RWPE1 (cell line): ENCODE data around the gene PXDC1.
A peak's percentile ranks its signal among the peaks of the same experiment; 100 is the strongest.

ENCODE experiments used
- CTCF ChIA-PET: fragments of 350-600 bp; sonication (Branson Sonifier 250); formaldehyde crosslinking; extraction: SDS; loops from one replicate; lab custom pipeline; 2021; lab: Yijun Ruan, JAX
- POLR2A ChIA-PET: fragments of 400-600 bp; formaldehyde crosslinking; extraction: SDS; loops from one replicate; lab custom pipeline; 2020; ENCODE audit warnings: antibody characterized with exemption; ENCODE audit not compliant: low non-redundant PET; lab: Yijun Ruan, JAX
- DNase-seq: peaks from one replicate; pipeline ENCODE4 v3.0.0; 2012; ENCODE audit warnings: low spot score
- H3K27ac ChIP-seq: fragments of 450-650 bp; 2 replicates; pipeline ENCODE4 v1.5.1; 2017
- TF ChIP-seq, protein P1 (sequence below): fragments of 450-650 bp; conservative IDR thresholded peaks from 2 replicates; pipeline ENCODE4 v1.5.1; 2017; ENCODE audit warnings: low read depth, mild to moderate bottlenecking

The PXDC1 gene

DNA sequence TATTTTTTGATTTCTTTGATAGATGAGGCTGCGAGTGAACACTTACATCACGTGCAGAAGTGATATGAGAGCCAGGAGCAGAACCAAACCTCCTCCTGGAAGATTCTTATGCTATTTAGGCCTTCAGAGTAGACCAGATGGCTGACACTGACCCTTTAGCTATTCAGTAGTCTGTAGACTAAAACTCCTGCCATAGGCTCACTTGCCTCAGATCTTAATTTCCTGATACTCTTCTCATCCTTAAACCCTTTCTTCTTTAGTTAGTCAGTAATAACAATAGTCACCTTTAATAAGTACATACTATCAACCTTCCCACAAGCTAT, 45.2 kb upstream of the PXDC1 start:
- no peak overlapping the region for H3K27ac ChIP-seq
- ChIA-PET POLR2A (no interaction called here), CTCF (no interaction called here)

DNA sequence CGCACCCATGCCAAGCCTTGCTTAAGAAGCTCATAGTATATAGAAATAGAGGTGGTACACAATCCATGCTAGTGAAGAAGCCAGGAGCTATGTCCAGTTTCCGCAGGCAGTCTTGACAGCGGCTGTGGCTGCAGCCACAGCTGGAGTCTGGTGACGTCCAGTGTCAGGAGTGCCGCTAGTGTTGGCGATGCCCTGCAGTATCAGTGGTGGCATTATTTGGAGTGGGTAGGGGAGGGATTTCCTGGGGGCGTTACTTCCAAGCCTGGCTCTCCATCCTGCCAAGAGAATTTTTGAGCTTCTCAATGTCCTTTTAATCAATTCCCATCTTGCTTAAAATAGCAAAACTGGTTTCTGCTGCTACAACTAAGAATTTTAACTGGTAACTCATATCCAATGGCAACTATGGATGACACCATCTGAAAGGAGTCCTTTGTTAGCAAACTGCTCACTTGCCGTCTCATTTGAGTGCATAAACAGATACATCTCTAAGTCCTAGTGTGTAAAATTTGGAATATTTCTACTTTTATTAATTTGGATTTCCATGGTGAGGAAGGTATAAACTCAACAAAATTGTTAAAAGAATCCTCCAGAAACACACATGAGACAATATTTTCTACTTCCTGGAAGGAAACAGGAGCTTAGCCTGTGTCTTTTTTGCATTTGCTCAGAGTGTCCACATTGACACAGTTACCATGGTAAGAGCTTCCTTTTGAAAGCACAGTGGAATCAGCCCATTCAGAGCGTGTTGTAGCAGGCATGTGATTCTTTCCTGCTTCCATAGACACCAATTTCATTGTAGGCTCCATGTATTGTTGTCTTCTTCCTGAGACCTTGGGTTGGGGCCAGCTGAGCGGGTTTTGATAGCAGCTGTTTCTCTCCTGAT, 44.6 kb upstream of the PXDC1 start:
- peak overlapping the region; percentile 57 for H3K27ac ChIP-seq
- ChIA-PET POLR2A (no interaction called here), CTCF (no interaction called here)
- TF ChIP-seq, protein P1, sequence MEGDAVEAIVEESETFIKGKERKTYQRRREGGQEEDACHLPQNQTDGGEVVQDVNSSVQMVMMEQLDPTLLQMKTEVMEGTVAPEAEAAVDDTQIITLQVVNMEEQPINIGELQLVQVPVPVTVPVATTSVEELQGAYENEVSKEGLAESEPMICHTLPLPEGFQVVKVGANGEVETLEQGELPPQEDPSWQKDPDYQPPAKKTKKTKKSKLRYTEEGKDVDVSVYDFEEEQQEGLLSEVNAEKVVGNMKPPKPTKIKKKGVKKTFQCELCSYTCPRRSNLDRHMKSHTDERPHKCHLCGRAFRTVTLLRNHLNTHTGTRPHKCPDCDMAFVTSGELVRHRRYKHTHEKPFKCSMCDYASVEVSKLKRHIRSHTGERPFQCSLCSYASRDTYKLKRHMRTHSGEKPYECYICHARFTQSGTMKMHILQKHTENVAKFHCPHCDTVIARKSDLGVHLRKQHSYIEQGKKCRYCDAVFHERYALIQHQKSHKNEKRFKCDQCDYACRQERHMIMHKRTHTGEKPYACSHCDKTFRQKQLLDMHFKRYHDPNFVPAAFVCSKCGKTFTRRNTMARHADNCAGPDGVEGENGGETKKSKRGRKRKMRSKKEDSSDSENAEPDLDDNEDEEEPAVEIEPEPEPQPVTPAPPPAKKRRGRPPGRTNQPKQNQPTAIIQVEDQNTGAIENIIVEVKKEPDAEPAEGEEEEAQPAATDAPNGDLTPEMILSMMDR: no peak
- DNase-seq: no peak

More for the DNA sequence above, 45.2 kb upstream of the PXDC1 start:
- TF ChIP-seq, protein P1: no peak
- no peak for DNase-seq

DNA sequence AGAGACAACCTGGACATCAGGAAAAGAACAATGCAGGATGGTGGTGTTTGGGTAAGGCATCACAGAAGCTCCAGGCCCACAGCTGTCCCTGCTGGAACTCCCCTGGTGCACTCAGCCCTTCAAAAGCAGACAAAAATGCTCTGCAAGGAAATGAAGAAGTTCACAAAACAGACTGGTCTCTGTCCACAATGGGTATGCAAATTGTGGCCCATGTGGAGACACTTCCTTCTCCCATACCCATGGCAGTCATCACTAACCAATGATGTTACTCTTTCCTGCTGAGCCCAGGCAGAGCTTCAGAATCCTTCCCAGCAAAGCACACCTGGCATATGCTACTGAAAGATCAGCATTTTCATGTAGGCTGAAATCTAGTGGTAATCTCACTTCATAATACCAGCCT, 42.6 kb upstream of the PXDC1 start:
- ChIA-PET CTCF (no interaction called here), POLR2A (no interaction called here)
- no peak for DNase-seq
- no peak overlapping the region for H3K27ac ChIP-seq
- TF ChIP-seq, protein P1: no peak

DNA sequence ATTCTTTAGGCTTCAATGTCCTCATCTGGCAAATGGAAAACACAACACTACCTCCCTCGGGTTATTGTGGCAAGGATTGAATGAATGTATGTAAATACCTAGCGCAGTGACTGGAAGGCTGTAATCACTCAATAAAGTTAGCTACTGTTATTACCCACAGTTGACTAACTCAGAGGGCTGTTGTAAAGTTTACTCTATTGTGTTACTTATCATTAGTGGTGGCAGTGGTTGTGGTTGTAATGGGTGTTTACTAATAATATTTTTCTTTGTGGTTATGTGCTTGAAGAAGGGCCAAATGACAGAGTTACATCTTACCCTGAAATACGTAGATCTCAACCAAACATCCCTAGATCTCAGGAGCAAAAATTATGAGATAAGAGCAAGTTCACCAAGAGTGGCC, 42.0 kb upstream of the PXDC1 start:
- ChIA-PET POLR2A (no interaction called here), CTCF (no interaction called here)
- TF ChIP-seq, protein P1: no peak
- H3K27ac ChIP-seq: no peak overlapping the region
- no peak for DNase-seq

DNA sequence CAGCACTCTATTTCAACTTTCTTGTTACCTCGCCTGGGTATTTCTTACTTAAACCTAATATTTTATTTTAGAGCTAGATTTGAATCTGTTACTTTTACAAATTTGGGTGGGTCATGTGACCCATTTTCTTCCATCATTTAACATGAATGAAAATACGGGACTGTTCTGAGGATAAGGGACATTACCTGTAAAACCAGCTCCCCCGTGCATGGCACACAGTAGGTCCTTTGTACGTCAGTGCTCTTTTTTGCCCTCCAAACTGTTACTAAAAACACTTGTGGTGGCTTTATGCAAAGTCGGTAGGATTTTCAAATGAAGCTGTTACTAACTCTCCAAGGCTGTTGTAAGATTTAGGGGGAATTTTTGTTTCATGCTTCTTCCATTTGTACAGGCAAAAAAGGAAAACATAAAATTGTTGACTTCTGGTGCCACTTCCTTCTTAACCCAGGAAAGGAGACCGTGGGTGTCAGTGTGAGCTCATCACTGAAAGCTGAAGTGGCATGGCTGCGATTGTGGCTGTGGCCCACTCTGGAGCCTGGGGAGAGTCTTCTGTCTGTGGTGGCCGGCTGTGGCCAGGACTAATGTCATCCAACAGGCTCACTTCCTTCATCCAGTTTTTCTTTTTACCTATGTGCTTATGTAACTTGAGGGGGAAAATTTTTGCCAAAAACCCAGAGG, 40.2 kb upstream of the PXDC1 start:
- ChIA-PET POLR2A (no interaction called here), CTCF (interaction anchor here (0.7 kb wide), 1 partner anchor 32 kb away, joined by 3 read pairs; no protein-coding TSS in a partner anchor)
- TF ChIP-seq, protein P1: no peak
- H3K27ac ChIP-seq: no peak overlapping the region
- no peak for DNase-seq

DNA sequence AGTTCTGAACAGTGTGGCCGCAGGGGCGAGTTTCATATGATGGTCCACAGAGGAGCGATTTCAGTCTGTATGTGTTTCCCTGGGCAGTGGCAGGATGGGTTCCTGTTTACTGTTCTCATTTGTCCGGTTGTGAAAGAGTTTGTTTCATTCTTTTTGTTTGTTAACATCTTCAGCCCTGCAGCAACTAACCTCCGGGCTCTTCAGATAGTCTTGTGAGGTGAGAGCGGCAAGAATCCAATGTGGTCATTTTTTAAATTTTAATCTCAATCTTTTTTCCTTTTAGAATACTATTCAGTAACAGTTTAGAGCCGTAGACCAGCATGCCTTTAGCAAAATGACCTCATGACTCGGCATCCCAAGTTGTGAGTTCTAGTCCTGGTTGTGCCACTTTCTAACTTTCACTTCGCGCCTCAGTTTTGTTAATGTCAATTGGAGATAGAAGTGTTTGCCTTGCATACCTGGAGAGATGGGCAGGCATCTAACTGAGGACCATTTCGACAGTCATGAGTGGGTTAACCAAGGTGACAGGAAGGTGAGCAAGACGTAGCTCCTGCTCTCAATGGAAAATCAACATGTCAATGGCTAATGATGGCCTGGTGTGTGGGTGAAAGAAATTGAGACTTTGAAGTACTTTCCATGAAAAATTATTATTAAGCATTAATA, 38.5 kb upstream of the PXDC1 start:
- DNase-seq: no peak
- CTCF ChIA-PET: interaction anchor here (0.5 kb wide), 1 partner anchor 51 kb away, joined by 3 read pairs; no protein-coding TSS in a partner anchor
- POLR2A ChIA-PET: no interaction called here
- TF ChIP-seq, protein P1: no peak
- H3K27ac ChIP-seq: peak overlapping the region; percentile 69
